OCI-LY3 (cell line): ENCODE data around the gene N4BP2L2.

Experiments used
- H2AFZ ChIP-seq: fragments of 200-600, 300-600 bp; shearing (Covaris generic); 2 replicates; pipeline ENCODE4 v1.6.0; 2014; ENCODE audit warnings: antibody characterized with exemption, low read depth, low read length
- H3K27ac ChIP-seq: fragments of 200-600, 300-600 bp; sonication (generic); 2 replicates; pipeline ENCODE4 v1.5.1; 2014; ENCODE audit warnings: mild to moderate bottlenecking, low read length, moderate library complexity, mixed read lengths
- H3K27me3 ChIP-seq: fragments of 200-600, 300-600 bp; sonication (generic); 2 replicates; pipeline ENCODE4 v1.6.1; 2014; ENCODE audit warnings: low read depth, low read length, mixed read lengths
- H3K36me3 ChIP-seq: fragments of 200-600, 300-600 bp; sonication (generic); replicated peaks from 2 replicates; pipeline ENCODE3; 2014; ENCODE audit warnings: low read depth, low read length, mixed read lengths
- H3K4me1 ChIP-seq: fragments of 300-600, 200-600 bp; sonication (generic); 2 replicates; pipeline ENCODE4 v1.6.1; 2014; ENCODE audit warnings: low read length, mixed read lengths
- H3K4me2 ChIP-seq: fragments of 200-600, 300-600 bp; sonication (generic); 2 replicates; pipeline ENCODE4 v1.6.1; 2014; ENCODE audit warnings: low read length, mixed read lengths
- H3K4me3 ChIP-seq: fragments of 300-600, 200-600 bp; sonication (generic); 2 replicates; pipeline ENCODE4 v1.5.1; 2014; ENCODE audit warnings: antibody characterized with exemption, mild to moderate bottlenecking, low read length, moderate library complexity
- H3K79me2 ChIP-seq: fragments of 300-600, 200-600 bp; shearing (Covaris generic); 2 replicates; pipeline ENCODE4 v1.6.1; 2014; ENCODE audit warnings: mild to moderate bottlenecking, low read length, mixed read lengths
- H3K9ac ChIP-seq: fragments of 300-600, 200-600 bp; shearing (Covaris generic); 2 replicates; pipeline ENCODE4 v1.6.0; 2014; ENCODE audit warnings: mild to moderate bottlenecking, low read length, moderate library complexity
- H3K9me3 ChIP-seq: fragments of 200-600, 300-600 bp; shearing (Covaris generic); 2 replicates; pipeline ENCODE4 v1.6.1; 2014; ENCODE audit warnings: low read length, mixed read lengths; ENCODE audit not compliant: insufficient read depth
- H4K20me1 ChIP-seq: fragments of 200-600, 300-600 bp; sonication (generic); 2 replicates; pipeline ENCODE4 v1.6.1; 2016; ENCODE audit warnings: low read length, mixed read lengths; ENCODE audit not compliant: insufficient read depth
- EZH2phosphoT487 ChIP-seq: fragments of 200-600 bp; shearing (Covaris generic); IDR thresholded peaks from 2 replicates; pipeline ENCODE4 v1.6.1; 2018; ENCODE audit warnings: antibody characterized with exemption, mixed run types, low read depth
- TF ChIP-seq, protein P1 (sequence below): fragments of 200-600, 300-600 bp; sonication (generic); IDR thresholded peaks from 2 replicates; pipeline ENCODE4 v1.5.1; 2014; ENCODE audit warnings: antibody characterized with exemption, low read length, low read depth

The N4BP2L2 gene

DNA sequence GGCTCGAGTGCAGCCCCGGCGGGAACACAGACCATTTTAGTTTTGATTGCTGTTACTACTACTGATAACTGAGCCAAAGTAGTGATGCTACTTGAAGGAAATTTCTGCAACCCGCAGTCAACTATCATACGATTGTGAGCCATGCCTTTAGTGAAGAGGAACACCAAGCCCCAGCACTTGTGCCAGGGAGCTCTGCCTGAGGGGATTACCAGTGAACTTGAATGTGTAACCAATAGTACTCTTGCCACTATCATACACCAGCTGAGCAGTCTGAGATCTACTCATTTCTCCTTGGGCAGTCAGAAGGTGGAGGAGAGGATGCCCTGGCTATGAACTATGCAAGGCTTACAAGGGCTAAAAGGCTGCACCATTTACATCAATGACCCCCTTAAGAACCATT lies 61.7 kb downstream of the N4BP2L2 start:
- Histone ChIP-seq H3K9ac (no peak overlapping the region), H2AFZ (no peak overlapping the region), H4K20me1 (no peaks in the 10 kb centered on the region), H3K36me3 (no peaks in the 10 kb centered on the region), H3K4me1 (peaks cover 8% of the 10 kb centered on the region), H3K27ac (no peak overlapping the region), H3K4me2 (no peak overlapping the region), H3K9me3 (no peaks in the 10 kb centered on the region), H3K27me3 (no peaks in the 10 kb centered on the region), H3K79me2 (no peaks in the 10 kb centered on the region), H3K4me3 (no peak overlapping the region)
- TF ChIP-seq EZH2phosphoT487, result no peak
- TF ChIP-seq, protein P1, sequence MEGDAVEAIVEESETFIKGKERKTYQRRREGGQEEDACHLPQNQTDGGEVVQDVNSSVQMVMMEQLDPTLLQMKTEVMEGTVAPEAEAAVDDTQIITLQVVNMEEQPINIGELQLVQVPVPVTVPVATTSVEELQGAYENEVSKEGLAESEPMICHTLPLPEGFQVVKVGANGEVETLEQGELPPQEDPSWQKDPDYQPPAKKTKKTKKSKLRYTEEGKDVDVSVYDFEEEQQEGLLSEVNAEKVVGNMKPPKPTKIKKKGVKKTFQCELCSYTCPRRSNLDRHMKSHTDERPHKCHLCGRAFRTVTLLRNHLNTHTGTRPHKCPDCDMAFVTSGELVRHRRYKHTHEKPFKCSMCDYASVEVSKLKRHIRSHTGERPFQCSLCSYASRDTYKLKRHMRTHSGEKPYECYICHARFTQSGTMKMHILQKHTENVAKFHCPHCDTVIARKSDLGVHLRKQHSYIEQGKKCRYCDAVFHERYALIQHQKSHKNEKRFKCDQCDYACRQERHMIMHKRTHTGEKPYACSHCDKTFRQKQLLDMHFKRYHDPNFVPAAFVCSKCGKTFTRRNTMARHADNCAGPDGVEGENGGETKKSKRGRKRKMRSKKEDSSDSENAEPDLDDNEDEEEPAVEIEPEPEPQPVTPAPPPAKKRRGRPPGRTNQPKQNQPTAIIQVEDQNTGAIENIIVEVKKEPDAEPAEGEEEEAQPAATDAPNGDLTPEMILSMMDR, result no peak

DNA sequence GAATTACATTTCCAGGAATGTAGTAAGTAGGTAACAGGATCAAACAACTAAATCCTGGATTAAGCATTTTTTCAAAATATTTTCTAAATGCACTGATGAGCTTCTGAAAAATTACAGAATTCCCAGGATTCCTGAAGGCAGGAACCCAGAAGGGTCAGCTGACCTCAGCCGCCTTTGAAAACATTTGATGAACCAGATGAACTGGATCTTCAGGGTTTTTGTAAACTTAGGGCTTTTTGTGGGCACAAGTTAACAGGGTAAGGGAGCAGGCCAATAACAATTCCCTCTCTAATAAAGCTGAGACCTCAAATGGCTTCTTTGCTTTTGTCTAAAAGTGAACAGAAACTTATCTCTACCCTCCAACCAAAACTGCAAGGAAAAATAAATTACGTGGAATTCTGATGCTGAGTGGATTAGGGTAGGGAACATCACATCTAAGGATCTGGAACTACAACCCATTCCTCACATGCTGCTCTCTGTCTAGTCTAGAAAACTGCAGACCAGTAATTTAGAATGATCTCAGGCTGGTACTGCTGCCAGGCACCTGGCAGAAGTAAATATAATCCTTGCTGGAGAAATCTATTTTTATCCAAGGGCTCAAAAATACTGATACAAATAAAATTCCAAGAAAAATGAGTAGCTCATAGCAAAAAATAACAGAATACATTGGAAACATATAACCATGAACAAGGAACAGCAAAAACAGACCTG lies 62.4 kb downstream of the N4BP2L2 start:
- H3K9ac ChIP-seq, result no peak overlapping the region
- H3K27me3 ChIP-seq, result no peaks in the 10 kb centered on the region
- no peak overlapping the region for H2AFZ ChIP-seq
- H3K27ac ChIP-seq, result no peak overlapping the region
- TF ChIP-seq EZH2phosphoT487, result no peak
- TF ChIP-seq, protein P1, result no peak
- H3K4me1 ChIP-seq, result peaks cover 15% of the 10 kb centered on the region
- no peaks in the 10 kb centered on the region for H3K36me3 ChIP-seq
- H3K79me2 ChIP-seq, result no peaks in the 10 kb centered on the region
- H3K4me2 ChIP-seq, result no peak overlapping the region
- H3K4me3 ChIP-seq, result no peak overlapping the region
- H3K9me3 ChIP-seq, result no peaks in the 10 kb centered on the region
- no peaks in the 10 kb centered on the region for H4K20me1 ChIP-seq

DNA sequence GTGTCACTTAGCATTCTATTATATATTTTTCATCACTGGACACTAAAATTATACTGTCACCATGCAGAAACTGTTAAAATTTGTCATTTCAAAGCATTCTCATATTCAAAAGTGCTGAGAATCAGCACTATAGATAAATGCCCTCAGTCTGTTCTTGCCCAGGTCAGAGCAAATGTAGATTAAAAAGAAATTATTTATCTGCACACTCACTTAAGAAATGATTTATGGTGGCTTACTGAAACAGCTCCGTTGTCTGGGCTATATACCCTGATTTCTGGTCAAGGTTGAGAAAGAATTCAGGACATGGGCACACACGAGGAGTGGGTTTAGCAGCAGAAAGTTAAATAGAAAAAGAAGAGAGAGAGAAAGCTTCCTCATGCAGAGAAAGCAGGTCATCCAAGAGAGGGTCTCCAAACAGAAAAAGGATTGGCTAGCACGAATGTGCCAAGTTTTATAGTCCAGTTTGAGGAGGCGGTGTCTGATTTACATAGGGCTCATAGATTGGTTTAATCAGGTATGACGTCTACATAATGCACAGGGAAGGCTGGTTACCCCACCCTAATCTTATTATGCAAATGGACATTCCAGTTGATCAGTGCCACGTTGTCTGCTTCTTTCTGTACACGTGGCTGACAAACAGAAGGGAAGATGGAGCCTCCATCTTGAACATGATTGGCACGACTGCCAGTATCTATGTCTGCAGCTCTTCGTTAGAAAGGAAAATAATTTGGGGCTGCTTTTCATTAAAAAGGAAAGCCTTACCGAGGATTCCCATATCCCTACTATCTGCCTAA lies 63.4 kb downstream of the N4BP2L2 start:
- peaks cover 2% of the 10 kb centered on the region for H3K36me3 ChIP-seq
- no peak overlapping the region for H3K4me3 ChIP-seq
- H2AFZ ChIP-seq, result no peak overlapping the region
- no peak overlapping the region for H3K9ac ChIP-seq
- no peak overlapping the region for H3K4me2 ChIP-seq
- no peaks in the 10 kb centered on the region for H3K9me3 ChIP-seq
- peaks cover 15% of the 10 kb centered on the region for H3K4me1 ChIP-seq
- TF ChIP-seq, protein P1, result no peak
- no peak for TF ChIP-seq EZH2phosphoT487
- no peaks in the 10 kb centered on the region for H3K27me3 ChIP-seq
- H4K20me1 ChIP-seq, result no peaks in the 10 kb centered on the region
- no peak overlapping the region for H3K27ac ChIP-seq
- H3K79me2 ChIP-seq, result no peaks in the 10 kb centered on the region

DNA sequence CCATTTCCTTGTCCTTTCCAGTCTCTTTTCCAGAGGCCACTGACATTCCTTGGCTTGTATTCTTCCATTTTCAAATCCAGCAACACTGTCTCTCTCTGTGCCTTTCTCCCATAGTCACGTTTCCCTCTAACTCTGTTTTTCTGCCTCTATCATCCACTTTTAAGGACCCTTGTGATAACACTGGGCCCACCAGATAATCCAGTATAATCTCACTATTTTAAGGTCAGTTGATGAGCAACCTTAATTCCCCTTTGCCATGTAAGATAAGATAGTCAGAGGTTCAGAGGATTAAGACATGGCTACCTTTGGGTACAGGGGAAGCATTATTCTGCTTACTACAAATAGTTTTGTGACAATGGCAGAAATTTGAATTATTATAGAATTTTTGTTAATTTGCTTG lies 64.9 kb downstream of the N4BP2L2 start:
- no peaks in the 10 kb centered on the region for H3K27me3 ChIP-seq
- no peaks in the 10 kb centered on the region for H3K79me2 ChIP-seq
- TF ChIP-seq EZH2phosphoT487, result no peak
- TF ChIP-seq, protein P1, result no peak
- H3K9ac ChIP-seq, result no peak overlapping the region
- no peak overlapping the region for H3K27ac ChIP-seq
- peaks cover 2% of the 10 kb centered on the region for H3K36me3 ChIP-seq
- H3K4me1 ChIP-seq, result peaks cover 15% of the 10 kb centered on the region
- H2AFZ ChIP-seq, result no peak overlapping the region
- no peaks in the 10 kb centered on the region for H3K9me3 ChIP-seq
- no peaks in the 10 kb centered on the region for H4K20me1 ChIP-seq
- no peak overlapping the region for H3K4me3 ChIP-seq
- H3K4me2 ChIP-seq, result no peak overlapping the region
